Transverse colon (tissue), 4 donors: Measurements from ENCODE around the gene PDE4B. TPM values are rescaled to one million over a fixed set of nuclear protein-coding genes. Genes with fewer than 3 reads are reported as not detected.

Source experiments
- DNase-seq: peaks from one replicate; pipeline ENCODE4 v3.0.0-alpha.2; 2019
- H3K27ac ChIP-seq, 4 donors: fragments of 200-600 bp; sonication (generic); 2 replicates each; pipeline ENCODE4 v1.5.1; 2016 to 2018; ENCODE audit warnings: inconsistent platforms in 4 of 4
- H3K27me3 ChIP-seq: fragments of 200-600 bp; sonication (generic); 2 replicates; pipeline ENCODE4 v1.5.1; 2017; ENCODE audit warnings: inconsistent platforms
- H3K36me3 ChIP-seq, 4 donors: fragments of 200-600 bp; sonication (generic); 2 replicates each; pipeline ENCODE4 v1.5.1; 2017 to 2019; ENCODE audit warnings: inconsistent platforms in 4 of 4
- H3K4me1 ChIP-seq, 4 donors: fragments of 200-600 bp; sonication (generic); 2 replicates each; pipeline ENCODE4 v1.5.1; 2017 to 2020; ENCODE audit warnings: inconsistent platforms in 4 of 4
- H3K4me3 ChIP-seq, 4 donors: fragments of 200-600 bp; sonication (generic); 1 replicate in 1 of 4; 2 replicates in 3 of 4; pipeline versions ENCODE4 v1.5.1 to v1.6.1; 2017 to 2019; ENCODE audit warnings: inconsistent platforms in 4 of 4
- H3K9me3 ChIP-seq, 2 donors: fragments of 200-600 bp; sonication (generic); 2 replicates each; pipeline ENCODE4 v1.5.1; 2017 to 2019; ENCODE audit warnings: inconsistent platforms in 2 of 2
- CTCF ChIP-seq, 5 experiments: fragments of 200-600 bp in 3 of 5; fragments of 450-650 bp in 2 of 5; sonication (generic) in 3 of 5; IDR thresholded peaks; 1 replicate in 2 of 5; 2 replicates in 3 of 5; pipeline ENCODE4 v1.5.1; 2016 to 2017; ENCODE audit warnings: antibody characterized with exemption in 5 of 5, inconsistent platforms in 3 of 5, mild to moderate bottlenecking in 2 of 5, moderate library complexity in 1 of 5
- EP300 ChIP-seq: sonication (generic); formaldehyde crosslinking; IDR thresholded peaks from one replicate; pipeline ENCODE4 v1.6.1; 2017; ENCODE audit warnings: antibody characterized with exemption, low read depth
- POLR2A ChIP-seq: fragments of 450-650 bp; IDR thresholded peaks from one replicate; pipeline ENCODE4 v1.6.1; 2016; ENCODE audit warnings: antibody characterized with exemption, mild to moderate bottlenecking, moderate library complexity
- POLR2AphosphoS5 ChIP-seq, 3 donors: sonication (generic); formaldehyde crosslinking; IDR thresholded peaks; one replicate each; pipeline ENCODE4 v1.6.1; 2016; ENCODE audit warnings: antibody characterized with exemption in 3 of 3
- WGBS, 2 donors: methylation state at CpG; one replicate each; pipeline ENCODE4 v1.1.5; 2018; ENCODE audit warnings: low coverage in 1 of 2; 5-methylcytosine and 5-hydroxymethylcytosine counted together
- in situ Hi-C, 4 donors: fragments of 200-750 bp; cut with MboI; loops; one replicate each; pipeline versions ENCODE4 v1.15.0 to v1.15.1; 2017; ENCODE audit warnings: low sequenced_read_pairs in 3 of 4, low pct_ligation_motif_present in 1 of 4, low pct_unique_long_range_greater_than_20kb in 1 of 4
- intact Hi-C: fragments of 100-400 bp; cut with DNase I; formaldehyde crosslinking; loops from one replicate; pipeline ENCODE4 v1.15.1; 2023; ENCODE audit warnings: low total_unique reads
- total RNA-seq, 4 donors: library from RNA; depleted of rRNA; stranded (reverse); fragments of >200 nt; gene quantifications; one replicate each; pipeline ENCODE4 v1.1.0, GENCODE V29; 2016

Gene PDE4B
- total RNA-seq, 4 donors from 2014 or later, result 4.5 to 14.8 (median 6.5) TPM

- WGBS, 2 donors, result 68 to 100% methylated on average over 1 of the region's 1 CpG
- no peaks in the 10 kb centered on the region for H3K27me3 ChIP-seq
- H3K9me3 ChIP-seq, result no peaks in the 10 kb centered on the region
- intact Hi-C loops (no loop called here), in situ Hi-C loops (no loop called here)
- no peak for DNase-seq
- TF ChIP-seq POLR2AphosphoS5 (IDR thresholded peaks at IDR 0.05) (no peak), EP300 (no peak), POLR2A (no peak), CTCF (IDR thresholded peaks at IDR 0.05) (no peak)
- H3K27ac ChIP-seq, result no peak overlapping the region
- no peak overlapping the region for H3K4me3 ChIP-seq
- H3K36me3 ChIP-seq, result no peaks in the 10 kb centered on the region
- H3K4me1 ChIP-seq, result peaks cover 0 to 56% (median 0%) of the 10 kb centered on the region in 4 donors
Observed at GRCh38 chr1:66355756-66356155, 563.1 kb downstream of the PDE4B start.

- Histone ChIP-seq H3K4me1 (peaks cover 0 to 47% (median 0%) of the 10 kb centered on the region in 4 donors), H3K4me3 (no peak overlapping the region), H3K27me3 (no peaks in the 10 kb centered on the region), H3K36me3 (no peaks in the 10 kb centered on the region), H3K27ac (no peak overlapping the region), H3K9me3 (no peaks in the 10 kb centered on the region)
- DNase-seq, result no peak
- intact Hi-C loops, result no loop called here
- TF ChIP-seq CTCF (IDR thresholded peaks at IDR 0.05), result no peak
- in situ Hi-C loops, result no loop called here
- WGBS, 2 donors, result 61 to 83% methylated on average over 2 of the region's 2 CpGs
Observed at GRCh38 chr1:66356605-66357004, 563.9 kb downstream of the PDE4B start.

- DNase-seq, result no peak
- H3K9me3 ChIP-seq, result no peaks in the 10 kb centered on the region
- H3K4me3 ChIP-seq, result no peak overlapping the region
- no peak overlapping the region for H3K27ac ChIP-seq
- WGBS, 2 donors, result 66 to 72% methylated on average over 4 of the region's 4 CpGs
- no peaks in the 10 kb centered on the region for H3K27me3 ChIP-seq
- intact Hi-C loops (no loop called here), in situ Hi-C loops (no loop called here)
- no peaks in the 10 kb centered on the region for H3K36me3 ChIP-seq
- TF ChIP-seq CTCF (IDR thresholded peaks at IDR 0.05) (no peak), POLR2AphosphoS5 (IDR thresholded peaks at IDR 0.05) (no peak), EP300 (no peak), POLR2A (no peak)
- peaks cover 0 to 43% (median 0%) of the 10 kb centered on the region in 4 donors for H3K4me1 ChIP-seq
Observed at GRCh38 chr1:66357021-66357420, 564.3 kb downstream of the PDE4B start.

- Histone ChIP-seq H3K27ac (no peak overlapping the region), H3K9me3 (no peaks in the 10 kb centered on the region), H3K4me3 (no peak overlapping the region), H3K27me3 (no peaks in the 10 kb centered on the region), H3K36me3 (no peaks in the 10 kb centered on the region), H3K4me1 (peaks cover 0 to 37% (median 0%) of the 10 kb centered on the region in 4 donors)
- in situ Hi-C loops, result no loop called here
- 71 to 74% methylated on average over 3 of the region's 3 CpGs for WGBS, 2 donors
- DNase-seq, result no peak
- TF ChIP-seq CTCF (IDR thresholded peaks at IDR 0.05) (no peak), EP300 (no peak), POLR2AphosphoS5 (IDR thresholded peaks at IDR 0.05) (no peak), POLR2A (no peak)
- intact Hi-C loops, result no loop called here
Observed at GRCh38 chr1:66357478-66358197, 564.9 kb downstream of the PDE4B start.
